NCI-H1105 treated with DMSO at 0.1 percent for 48 hours (cell line): ENCODE results near the gene KSR2.
"Not testable (repeated sequence)": the region's sequence is repeated elsewhere in the genome, so short reads cannot be mapped to it uniquely, and the experiment has no call there.

Experiments used
- DNase-seq: peaks from one replicate; lab custom pipeline; 2025; lab: John Stamatoyannopoulos, UW

KSR2 gene

DNA sequence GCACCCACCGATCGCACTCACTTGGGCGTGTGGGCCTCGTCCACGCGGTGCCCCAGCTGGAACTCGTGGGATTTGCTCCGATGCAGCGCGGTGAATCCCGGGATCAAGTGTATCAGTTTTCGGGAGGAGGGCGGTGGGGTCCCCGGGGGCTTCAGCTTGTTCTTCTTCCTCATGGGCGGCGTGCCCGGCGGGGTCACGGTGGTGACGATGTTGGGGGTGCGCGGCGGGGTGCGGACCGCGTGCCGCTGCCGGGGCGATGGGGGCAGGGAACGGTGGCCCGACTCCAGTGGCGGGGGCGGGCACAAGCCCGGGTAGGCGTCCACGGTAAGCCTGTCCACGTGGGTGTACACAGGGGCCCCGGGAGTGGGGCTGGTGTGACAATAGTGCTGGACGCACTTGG lies 207.8 kb downstream of the KSR2 start:
- DNase-seq: no peak

DNA sequence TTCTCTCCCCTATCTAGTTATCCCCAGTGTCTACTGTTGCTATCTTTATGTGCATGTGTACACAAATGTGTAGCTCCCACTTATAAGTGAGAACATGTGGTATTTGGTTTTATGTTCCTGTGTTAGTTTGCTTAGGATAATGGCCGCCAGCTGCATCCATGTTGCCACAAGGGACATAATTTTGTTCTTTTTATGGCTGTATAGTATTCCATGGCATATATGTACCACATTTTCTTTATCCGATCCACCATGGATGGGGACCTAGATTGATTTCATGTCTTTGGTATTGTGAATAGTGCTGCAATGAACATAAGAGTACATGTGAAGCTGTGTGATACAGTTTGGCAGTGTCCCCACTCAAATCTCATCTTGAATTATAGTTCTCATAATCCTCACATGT lies 218.1 kb downstream of the KSR2 start:
- DNase-seq: no peak

GRCh38 chr12:117749431-117749830 lies 219.4 kb downstream of the KSR2 start:
- DNase-seq: no peak

DNA sequence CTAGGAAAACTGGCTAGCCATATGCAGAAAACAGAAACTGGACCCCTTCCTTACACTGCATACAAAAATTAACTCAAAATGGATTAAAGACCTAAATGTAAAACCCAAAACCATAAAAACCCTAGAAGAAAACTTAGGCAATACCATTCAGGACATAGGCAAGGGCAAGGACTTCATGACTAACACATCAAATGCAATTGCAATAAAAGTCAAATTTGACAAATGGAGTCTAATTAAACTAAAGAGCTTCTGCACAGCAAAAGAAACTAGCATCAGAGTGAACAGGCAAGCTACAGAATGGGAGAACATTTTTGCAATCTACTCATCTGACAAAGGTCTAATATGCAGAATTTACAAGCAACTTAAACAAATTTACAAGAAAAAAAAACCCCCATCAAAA lies 222.4 kb downstream of the KSR2 start:
- DNase-seq: not testable (repeated sequence)

- DNase-seq: no peak
Measured at GRCh38 chr12:117744418-117744817, 224.4 kb downstream of the KSR2 start.

- DNase-seq: no peak
Measured at GRCh38 chr12:117743761-117744160, 225.0 kb downstream of the KSR2 start.

DNA sequence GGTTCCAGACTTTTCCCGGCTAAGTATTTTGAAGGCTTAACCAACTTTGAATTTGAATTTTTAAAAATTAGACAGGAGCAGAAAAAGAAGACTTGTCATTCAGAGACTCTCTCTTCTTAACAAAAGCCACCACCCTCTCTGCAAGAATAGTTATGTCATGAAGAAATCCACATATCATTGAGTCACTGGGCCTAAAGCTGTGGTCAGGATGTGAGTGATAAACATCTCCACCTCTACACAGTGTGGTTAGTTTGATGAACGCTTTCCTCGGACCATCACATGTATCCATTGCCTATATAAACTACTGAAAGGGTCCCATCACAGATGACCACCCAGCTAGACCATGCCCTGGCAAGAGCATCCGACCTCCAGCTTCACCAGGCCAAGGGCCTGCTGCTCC lies 226.1 kb downstream of the KSR2 start:
- no peak for DNase-seq

DNA sequence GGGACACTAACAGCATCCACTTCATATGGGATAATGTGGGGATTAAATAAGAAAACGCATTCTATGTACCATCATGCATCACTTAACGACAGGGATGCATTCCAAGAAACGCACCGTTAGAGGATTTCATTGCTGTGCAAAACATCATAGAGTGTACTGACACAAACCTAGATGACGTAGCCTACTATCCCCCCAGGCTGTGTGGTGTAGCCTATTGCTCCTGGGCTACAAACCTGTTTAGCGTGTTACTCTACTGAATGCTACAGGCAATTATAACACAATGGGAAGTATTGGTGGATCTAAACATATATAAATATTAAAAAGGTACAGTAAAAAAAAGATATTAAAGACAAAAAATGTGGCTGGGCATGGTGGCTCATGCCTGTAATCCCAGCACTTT lies 230.6 kb downstream of the KSR2 start:
- no peak for DNase-seq

GRCh38 chr12:117733549-117733805 lies 235.3 kb downstream of the KSR2 start:
- no peak for DNase-seq

GRCh38 chr12:117732761-117733548 lies 235.8 kb downstream of the KSR2 start:
- DNase-seq: no peak

DNA sequence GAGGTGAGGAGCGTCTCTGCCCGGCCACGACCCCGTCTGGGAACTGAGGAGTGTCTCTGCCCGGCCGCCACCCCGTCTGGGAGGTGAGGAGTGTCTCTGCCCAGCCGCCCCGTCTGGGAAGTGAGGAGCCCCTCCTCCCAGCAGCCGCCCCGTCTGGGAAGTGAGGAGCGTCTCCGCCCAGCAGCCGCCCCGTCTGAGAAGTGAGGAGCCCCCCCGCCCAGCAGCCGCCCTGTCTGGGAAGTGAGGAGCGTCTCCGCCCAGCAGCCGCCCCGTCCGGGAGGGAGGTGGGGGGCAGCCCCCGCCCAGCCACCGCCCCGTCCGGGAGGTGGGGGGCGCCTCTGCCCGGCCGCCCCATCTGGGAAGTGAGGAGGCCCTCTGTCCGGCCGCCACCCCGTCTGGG lies 237.7 kb downstream of the KSR2 start:
- DNase-seq: not testable (repeated sequence)

DNA sequence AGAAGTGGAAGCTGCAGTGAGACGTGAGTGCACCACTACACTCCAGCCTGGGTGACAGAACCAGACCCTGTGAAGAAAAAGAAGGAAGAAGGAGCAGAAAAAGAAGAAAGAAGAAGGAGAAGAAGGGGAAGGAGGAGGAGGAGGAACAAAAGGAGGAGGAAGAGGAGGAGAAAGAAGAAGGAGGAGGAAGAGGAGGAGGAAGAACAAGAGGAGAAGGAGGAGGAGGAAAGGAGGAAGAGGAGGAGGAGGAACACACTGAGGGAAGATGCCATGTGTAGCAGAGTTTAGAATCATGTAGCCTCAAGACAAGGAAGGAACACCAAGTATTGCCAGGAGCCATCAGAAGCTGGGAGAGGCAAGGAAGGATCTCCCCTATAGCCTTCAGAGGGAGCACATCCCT lies 241.5 kb downstream of the KSR2 start:
- no peak for DNase-seq

GRCh38 chr12:117724543-117724942 lies 244.2 kb downstream of the KSR2 start:
- no peak for DNase-seq

- DNase-seq: peak; percentile 9
Measured at GRCh38 chr12:117718559-117718958, 250.2 kb downstream of the KSR2 start.

DNA sequence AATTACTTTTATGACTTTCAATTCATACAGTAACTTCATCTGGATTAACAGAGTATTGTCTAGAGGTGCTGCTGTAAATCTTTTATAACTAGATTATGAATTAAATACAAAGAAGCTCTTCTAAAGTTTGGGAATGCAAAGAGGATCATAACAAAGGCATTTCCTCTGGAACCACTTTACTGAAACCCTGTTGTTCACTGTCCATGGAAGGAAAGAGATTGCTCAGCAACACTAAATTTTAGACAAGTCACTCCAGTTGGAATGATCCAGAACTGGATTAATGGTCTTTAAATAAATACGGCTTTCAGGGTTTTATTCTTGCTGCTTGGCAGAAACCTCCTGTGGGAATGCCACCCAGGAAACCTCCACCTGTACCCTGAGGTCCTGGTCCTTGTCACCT lies 250.6 kb downstream of the KSR2 start:
- no peak for DNase-seq

DNA sequence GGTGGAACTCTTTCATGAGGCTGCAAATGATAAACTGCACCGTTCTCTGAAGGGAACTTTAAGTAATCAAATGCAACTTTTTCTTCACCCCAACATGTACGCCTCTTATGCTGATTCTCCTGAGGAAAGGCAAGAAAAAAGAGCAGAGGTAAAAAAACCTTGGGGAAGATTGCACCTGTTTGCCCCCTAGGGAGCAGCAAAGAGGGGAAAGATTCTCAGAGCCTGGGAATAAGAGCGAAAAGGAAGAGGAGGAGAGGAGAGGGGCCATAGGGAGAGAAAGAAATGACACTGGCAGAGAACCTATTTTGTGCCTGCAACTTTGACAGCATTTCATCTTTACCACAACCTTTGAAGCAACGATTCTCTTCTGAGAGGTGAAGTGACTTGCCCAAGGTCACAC lies 254.6 kb downstream of the KSR2 start:
- DNase-seq: no peak

DNA sequence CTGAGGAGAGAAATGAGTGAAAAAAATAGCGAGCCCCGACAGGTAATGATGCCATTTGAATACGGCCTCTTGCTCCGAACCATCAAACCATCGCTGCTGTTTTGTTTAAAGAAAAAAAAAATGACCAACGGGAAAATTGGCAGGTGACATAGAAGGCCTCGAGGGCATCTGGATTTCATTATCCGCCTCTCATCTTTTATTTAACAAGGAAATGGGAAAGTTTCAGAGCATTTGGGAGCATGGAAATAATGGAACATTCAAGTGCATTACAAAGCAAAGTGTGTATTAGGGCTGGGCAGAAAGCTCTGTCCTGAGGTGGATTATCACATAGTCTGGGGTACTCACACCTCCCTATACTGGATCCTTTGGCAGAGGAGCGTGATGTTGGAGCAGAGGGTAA lies 258.7 kb downstream of the KSR2 start:
- DNase-seq: no peak

GRCh38 chr12:117707861-117708260 lies 260.9 kb downstream of the KSR2 start:
- no peak for DNase-seq

DNA sequence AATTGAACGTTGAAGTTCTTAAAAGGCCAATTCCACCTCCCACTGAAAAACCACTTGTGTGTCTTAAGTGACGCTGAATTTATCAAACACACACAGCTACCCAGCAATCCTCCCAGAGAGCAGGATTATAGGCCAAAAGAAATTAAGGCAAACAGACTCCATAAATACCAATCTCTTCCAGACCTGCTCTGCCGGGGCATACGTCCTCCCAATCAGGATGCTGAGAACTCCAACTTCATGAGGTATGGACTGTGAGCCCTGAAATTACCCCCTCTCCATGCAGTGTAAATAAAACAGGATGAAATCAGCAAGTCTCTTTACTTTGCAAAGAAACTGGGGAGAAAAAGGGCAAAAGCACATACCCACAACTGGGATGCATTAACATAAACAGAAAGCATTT lies 265.2 kb downstream of the KSR2 start:
- DNase-seq: no peak

GRCh38 chr12:117702741-117703140 lies 266.0 kb downstream of the KSR2 start:
- DNase-seq: no peak

- DNase-seq: no peak
Measured at GRCh38 chr12:117699575-117699974, 269.2 kb downstream of the KSR2 start.

GRCh38 chr12:117699118-117699517 lies 269.7 kb downstream of the KSR2 start:
- DNase-seq: no peak

GRCh38 chr12:117695956-117696355 lies 272.8 kb downstream of the KSR2 start:
- peak; percentile 93 for DNase-seq

DNA sequence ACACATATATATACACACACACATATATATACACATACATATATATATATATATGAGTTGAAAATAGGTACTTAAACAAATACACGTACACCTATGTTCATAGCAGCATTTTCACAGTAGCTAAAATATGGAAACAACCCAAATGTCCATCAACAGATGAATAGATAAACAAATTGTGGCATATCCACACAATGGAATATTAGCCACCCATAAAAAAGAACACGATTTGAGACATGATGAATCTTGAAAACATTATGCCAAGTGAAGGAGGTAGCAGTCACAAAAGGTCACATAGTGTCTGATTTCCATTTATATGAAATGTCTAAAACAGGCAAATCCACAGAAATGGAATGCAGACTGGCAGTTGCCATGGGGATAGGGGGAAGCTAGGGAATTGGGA lies 276.3 kb downstream of the KSR2 start:
- DNase-seq: no peak

DNA sequence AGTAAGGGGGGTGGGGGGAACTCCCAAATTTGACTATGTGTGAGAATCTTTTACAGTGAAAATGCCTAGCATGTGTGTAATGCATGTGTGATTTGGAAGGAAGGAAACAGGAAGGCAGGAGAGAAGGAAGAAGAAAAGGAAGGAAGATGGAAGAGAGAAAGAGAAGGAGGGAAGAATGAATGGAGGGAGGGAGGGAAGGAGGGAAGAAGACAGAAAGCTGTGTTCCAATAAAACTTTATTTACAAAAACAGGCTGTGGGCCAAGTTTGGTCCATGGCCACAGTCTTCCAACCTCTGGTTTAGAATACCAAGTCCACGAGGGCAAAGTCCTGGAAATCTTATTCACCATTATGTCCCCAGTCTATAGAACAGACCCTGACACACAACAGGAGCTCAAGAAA lies 278.9 kb downstream of the KSR2 start:
- no peak for DNase-seq
